Natural killer cell treated with Interleukin-12 subunit alpha and Interleukin-12 subunit beta and Interleukin-15 and Interleukin-18, amount 100 ng/mL, for 72 hours (primary cell): ENCODE measurements around the gene P2RY6. TPM values are rescaled to one million over a fixed set of nuclear protein-coding genes. Genes with fewer than 3 reads are reported as not detected.

Experiments used
- ATAC-seq, 2 donors: fragments of 150-1000 bp; cut with Tn5 transposase in 1 of 2; sonication (Bioruptor Pico), chemical (Tn5 transposase) in 1 of 2; 2 replicates each; pipeline ENCODE4 v1.10.0; 2021
- DNase-seq: peaks from one replicate; pipeline ENCODE4 v3.0.0; 2022; ENCODE audit warnings: low spot score
- H3K27ac Mint-ChIP-seq, 2 donors: 1 replicate in 1 of 2; 2 replicates in 1 of 2; pipeline ENCODE4 v1.8.0; 2022; ENCODE audit warnings: mixed read lengths in 2 of 2, mild to moderate bottlenecking in 1 of 2, moderate library complexity in 1 of 2
- H3K27me3 Mint-ChIP-seq, 2 donors: 1 replicate in 1 of 2; 2 replicates in 1 of 2; pipeline ENCODE4 v1.8.0; 2022; ENCODE audit warnings: mixed read lengths in 2 of 2
- H3K36me3 Mint-ChIP-seq: one replicate; pipeline ENCODE4 v1.8.0; 2022; ENCODE audit warnings: mixed read lengths
- H3K4me1 Mint-ChIP-seq, 2 donors: 1 replicate in 1 of 2; 2 replicates in 1 of 2; pipeline ENCODE4 v1.8.0; 2022; ENCODE audit warnings: low read depth in 2 of 2, mixed read lengths in 2 of 2, mild to moderate bottlenecking in 1 of 2
- H3K4me3 Mint-ChIP-seq: one replicate; pipeline ENCODE4 v1.8.0; 2022; ENCODE audit warnings: mixed read lengths
- H3K9me3 Mint-ChIP-seq: 2 replicates; pipeline ENCODE4 v1.8.0; 2022; ENCODE audit warnings: mixed read lengths
- total RNA-seq, 2 donors: library from RNA; stranded (reverse); gene quantifications; one replicate each; pipeline ENCODE4 v1.2.3, GENCODE V29; 2022

P2RY6 gene
- total RNA-seq, 2 donors from 2014 or later: not detected

DNA sequence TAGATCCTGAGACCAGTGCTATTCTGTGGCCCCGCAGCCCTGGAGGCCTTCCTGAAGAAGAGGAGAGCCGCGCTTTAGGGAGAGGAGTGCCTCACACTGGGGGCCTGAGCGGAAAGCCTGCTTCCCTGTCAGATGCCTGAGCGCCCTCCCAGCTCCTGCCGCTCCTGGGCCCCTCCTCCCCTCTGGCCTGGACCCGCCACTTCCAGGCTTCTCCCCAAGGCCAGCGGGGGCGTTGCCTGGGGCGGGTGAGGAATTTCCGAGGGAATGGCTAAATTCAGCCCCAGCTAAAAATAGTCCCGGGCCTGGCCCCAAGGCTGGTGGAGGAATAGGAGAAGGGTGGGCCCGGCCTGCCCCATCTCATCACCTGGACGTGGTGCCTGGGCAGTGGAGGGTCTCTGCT lies 51.3 kb downstream of the P2RY6 start:
- no peak for ATAC-seq

DNA sequence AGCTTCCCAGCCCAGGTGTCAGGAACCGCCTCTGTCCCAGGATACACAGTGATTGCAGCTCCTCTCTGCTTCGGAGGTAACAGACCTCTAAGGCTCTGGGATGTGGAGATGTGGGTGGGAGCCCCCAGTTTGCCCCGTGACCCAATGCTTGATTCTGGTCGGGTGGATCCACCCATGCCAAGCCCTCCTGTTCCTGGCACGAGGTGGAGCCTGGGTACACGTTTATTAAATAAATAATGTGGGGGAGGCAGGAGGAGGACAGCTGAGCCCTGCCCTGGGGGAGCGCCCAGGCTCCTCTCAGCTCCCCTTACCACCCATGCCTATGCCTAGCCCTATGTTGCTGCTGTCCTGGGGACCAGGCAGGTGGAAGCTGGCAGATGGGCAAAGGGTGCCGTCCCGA lies 52.0 kb downstream of the P2RY6 start:
- Mint-ChIP-seq H3K36me3 (no peaks in the 10 kb centered on the region), H3K4me3 (no peak overlapping the region), H3K27me3 (no peaks in the 10 kb centered on the region), H3K27ac (no peak overlapping the region), H3K9me3 (no peaks in the 10 kb centered on the region), H3K4me1 (peaks cover 0 to 9% of the 10 kb centered on the region in 2 donors)
- DNase-seq: no peak
- ATAC-seq: no peak

More for the DNA sequence above, 51.3 kb downstream of the P2RY6 start:
- H3K4me1 Mint-ChIP-seq: peaks cover 0 to 9% of the 10 kb centered on the region in 2 donors
- no peaks in the 10 kb centered on the region for H3K9me3 Mint-ChIP-seq
- DNase-seq: no peak
- no peaks in the 10 kb centered on the region for H3K36me3 Mint-ChIP-seq
- H3K27me3 Mint-ChIP-seq: no peaks in the 10 kb centered on the region
- no peak overlapping the region for H3K27ac Mint-ChIP-seq
- no peak overlapping the region for H3K4me3 Mint-ChIP-seq

DNA sequence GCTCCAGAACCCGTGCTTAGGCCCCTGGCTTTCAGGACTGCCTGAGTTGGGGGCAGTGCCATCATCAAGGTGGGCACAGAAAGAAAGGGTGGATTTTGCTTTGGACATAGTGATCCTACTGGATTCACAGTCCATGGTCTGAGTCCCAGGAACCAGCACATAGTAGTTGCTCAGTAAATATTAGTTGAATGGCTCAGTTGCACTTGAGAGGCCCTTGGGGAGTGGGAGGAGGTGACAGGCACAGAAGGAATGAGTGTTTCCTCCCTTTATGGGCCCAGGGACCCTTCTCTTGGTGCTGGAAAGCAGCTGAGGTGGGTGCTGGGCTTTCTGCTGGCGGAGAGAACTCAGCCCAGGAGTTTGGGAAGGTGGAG lies 52.5 kb downstream of the P2RY6 start:
- Mint-ChIP-seq H3K36me3 (no peaks in the 10 kb centered on the region), H3K4me1 (peaks cover 0 to 9% of the 10 kb centered on the region in 2 donors), H3K27ac (no peak overlapping the region), H3K27me3 (no peaks in the 10 kb centered on the region), H3K9me3 (no peaks in the 10 kb centered on the region), H3K4me3 (no peak overlapping the region)
- DNase-seq (no peak), ATAC-seq (no peak)

DNA sequence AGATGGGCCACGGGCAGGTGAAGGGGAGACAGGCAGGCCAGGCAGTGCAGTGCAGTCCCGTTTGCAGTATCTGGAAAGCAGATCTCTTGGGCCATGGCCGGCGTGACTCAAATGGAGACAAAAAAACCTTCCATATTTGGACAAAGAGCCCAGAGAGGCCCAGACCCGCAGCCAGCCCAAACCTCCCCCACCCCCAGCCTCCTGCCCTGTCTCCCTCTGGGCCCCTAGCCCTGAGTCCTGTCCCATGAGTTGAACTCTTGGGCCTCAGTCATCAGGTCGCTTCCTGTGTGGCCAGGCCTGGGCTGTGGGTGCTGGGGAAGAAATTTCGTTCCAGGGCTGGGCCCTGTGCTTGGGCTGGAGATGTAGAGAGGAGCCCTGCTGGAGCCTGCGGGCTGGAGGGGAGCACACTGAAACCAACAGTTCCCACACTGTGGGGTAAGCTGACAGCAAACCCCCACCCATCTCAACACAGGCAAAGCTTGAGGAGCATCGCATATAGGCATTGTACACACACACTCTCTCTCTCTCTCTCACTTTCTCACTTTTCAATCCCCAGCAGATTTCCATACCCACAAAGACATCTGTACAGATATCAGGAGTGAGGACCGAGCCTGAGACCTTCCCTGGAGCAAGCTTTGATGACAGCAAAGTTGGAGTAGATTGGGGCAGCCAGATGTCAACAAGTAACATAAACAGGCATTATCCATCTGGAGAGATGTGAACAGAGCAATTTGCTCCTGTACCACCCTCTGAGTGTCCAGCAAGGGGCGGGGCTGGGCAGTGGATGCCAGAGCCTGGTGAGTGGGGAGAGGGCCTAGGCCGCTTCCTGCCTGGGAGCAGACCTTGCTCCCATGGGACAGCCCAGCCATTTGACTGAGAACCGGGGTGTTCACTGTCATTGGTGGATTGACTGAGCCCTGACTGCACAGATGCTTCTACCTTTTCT lies 53.2 kb downstream of the P2RY6 start:
- H3K4me3 Mint-ChIP-seq: no peak overlapping the region
- ATAC-seq (peak in 1 of 2 donors; percentile 34), DNase-seq (no peak)
- H3K27me3 Mint-ChIP-seq: no peaks in the 10 kb centered on the region
- H3K36me3 Mint-ChIP-seq: no peaks in the 10 kb centered on the region
- no peak overlapping the region for H3K27ac Mint-ChIP-seq
- H3K4me1 Mint-ChIP-seq: peaks cover 0 to 9% of the 10 kb centered on the region in 2 donors
- no peaks in the 10 kb centered on the region for H3K9me3 Mint-ChIP-seq

- ATAC-seq: peak; percentile 66 to 68
These were observed 55.0 kb downstream of the P2RY6 start for GRCh38 chr11:73326929-73327811.

GRCh38 chr11:73327812-73328364 lies 55.8 kb downstream of the P2RY6 start:
- peaks cover 0 to 9% of the 10 kb centered on the region in 2 donors for H3K4me1 Mint-ChIP-seq
- ATAC-seq (no peak), DNase-seq (no peak)
- H3K27ac Mint-ChIP-seq: no peak overlapping the region
- H3K9me3 Mint-ChIP-seq: no peaks in the 10 kb centered on the region
- no peaks in the 10 kb centered on the region for H3K27me3 Mint-ChIP-seq
- H3K4me3 Mint-ChIP-seq: no peak overlapping the region
- no peaks in the 10 kb centered on the region for H3K36me3 Mint-ChIP-seq

More at GRCh38 chr11:73326929-73327811, 55.0 kb downstream of the P2RY6 start:
- Mint-ChIP-seq H3K9me3 (no peaks in the 10 kb centered on the region), H3K4me1 (peaks cover 0 to 9% of the 10 kb centered on the region in 2 donors), H3K27ac (no peak overlapping the region), H3K4me3 (no peak overlapping the region), H3K27me3 (no peaks in the 10 kb centered on the region), H3K36me3 (no peaks in the 10 kb centered on the region)
- DNase-seq: no peak

DNA sequence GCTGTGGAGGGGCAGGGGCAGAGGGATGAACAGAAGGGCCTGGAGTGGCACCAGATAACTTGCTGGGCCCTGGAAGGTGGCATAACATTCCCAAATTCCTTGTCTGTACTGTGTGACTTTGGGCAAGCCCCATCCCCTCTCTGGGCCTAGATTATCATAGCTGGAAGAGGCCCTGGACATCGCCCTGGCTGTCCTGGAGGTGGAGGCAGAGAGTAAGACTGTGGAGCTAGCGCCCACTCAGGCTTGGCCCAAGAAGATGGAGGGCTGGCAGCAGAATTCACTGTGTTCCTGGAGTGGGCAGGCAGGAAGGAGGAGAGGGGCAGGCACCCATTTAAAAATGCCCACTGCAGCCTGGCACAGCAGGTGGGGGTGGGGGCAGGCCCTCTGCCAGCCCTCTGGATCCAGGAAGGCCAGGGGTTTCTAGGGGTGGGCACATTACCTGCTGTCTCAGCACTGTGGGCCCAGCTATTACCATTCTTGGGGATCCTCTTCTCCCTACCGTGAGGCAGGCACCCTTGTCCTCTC lies 58.5 kb downstream of the P2RY6 start:
- DNase-seq: no peak
- no peaks in the 10 kb centered on the region for H3K9me3 Mint-ChIP-seq
- no peak overlapping the region for H3K4me3 Mint-ChIP-seq
- H3K27ac Mint-ChIP-seq: no peak overlapping the region
- H3K27me3 Mint-ChIP-seq: no peaks in the 10 kb centered on the region
- no peaks in the 10 kb centered on the region for H3K36me3 Mint-ChIP-seq
- peaks cover 0 to 9% of the 10 kb centered on the region in 2 donors for H3K4me1 Mint-ChIP-seq
- ATAC-seq: no peak

DNA sequence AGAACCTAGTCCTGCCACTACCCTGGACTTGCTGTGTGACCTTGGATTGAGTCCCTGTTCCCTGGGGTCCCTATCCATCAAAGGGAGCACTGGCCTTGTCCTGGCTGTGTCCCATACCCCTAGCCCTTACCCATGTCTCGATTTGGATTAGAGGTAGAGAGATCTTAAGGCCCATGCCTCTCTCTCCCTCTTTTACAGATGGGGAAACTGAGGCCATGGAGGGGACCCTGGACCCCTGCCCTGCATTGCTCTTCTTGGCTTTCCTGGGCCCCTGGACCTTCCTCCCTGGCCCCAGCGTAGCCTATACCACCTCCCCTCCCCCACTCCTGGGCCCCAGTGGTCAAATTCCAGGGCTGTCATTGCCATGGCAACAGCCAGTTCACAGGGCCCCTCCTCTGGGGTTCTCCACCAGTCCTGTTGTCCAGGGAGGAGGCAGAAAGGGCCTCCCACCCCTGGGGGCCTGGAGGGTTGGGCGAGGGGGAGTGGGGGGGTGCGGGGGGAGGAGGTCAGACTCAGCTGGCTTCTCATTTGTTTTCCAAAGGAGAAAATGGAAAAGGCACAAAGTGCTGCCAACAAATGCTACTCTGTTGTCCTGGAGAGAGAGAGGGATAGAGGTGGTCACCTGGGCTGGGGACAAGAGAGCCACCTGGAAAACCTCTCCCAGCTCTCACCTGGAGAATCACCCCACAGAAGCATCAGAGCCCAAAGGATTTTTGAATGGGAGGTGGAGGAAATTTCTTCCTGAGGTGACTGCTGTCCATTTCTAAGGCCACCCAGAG lies 59.2 kb downstream of the P2RY6 start:
- H3K4me1 Mint-ChIP-seq: peaks cover 0 to 11% of the 10 kb centered on the region in 2 donors
- DNase-seq (no peak), ATAC-seq (no peak)
- no peak overlapping the region for H3K4me3 Mint-ChIP-seq
- H3K36me3 Mint-ChIP-seq: no peaks in the 10 kb centered on the region
- H3K27me3 Mint-ChIP-seq: peaks cover 0 to 3% of the 10 kb centered on the region in 2 donors
- H3K27ac Mint-ChIP-seq: no peak overlapping the region
- no peaks in the 10 kb centered on the region for H3K9me3 Mint-ChIP-seq

DNA sequence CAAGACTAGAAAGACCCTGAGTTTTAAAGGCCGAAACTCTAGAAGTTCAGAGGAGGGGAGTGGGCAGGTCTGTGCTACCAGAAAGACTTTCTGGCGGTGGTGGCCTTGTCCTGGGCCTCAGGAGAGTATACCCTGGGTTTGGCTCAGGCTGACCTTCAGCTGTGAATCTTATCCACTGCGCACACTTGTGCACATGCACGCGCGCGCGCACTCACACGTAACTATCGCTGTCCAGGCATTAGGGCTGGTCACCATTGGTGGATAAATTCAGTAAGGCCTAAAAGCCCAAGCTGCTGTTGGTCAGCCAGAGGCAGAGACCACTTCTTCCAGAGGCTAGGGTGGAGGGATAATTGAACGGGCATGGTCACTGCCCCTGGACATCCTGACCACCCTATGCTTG lies 61.0 kb downstream of the P2RY6 start:
- no peaks in the 10 kb centered on the region for H3K36me3 Mint-ChIP-seq
- no peaks in the 10 kb centered on the region for H3K9me3 Mint-ChIP-seq
- DNase-seq (no peak), ATAC-seq (no peak)
- peaks cover 0 to 6% of the 10 kb centered on the region in 2 donors for H3K27me3 Mint-ChIP-seq
- no peak overlapping the region for H3K27ac Mint-ChIP-seq
- H3K4me1 Mint-ChIP-seq: peaks cover 0 to 2% of the 10 kb centered on the region in 2 donors
- no peak overlapping the region for H3K4me3 Mint-ChIP-seq

- Mint-ChIP-seq H3K27ac (no peak overlapping the region), H3K4me3 (no peak overlapping the region), H3K4me1 (peaks cover 0 to 2% of the 10 kb centered on the region in 2 donors), H3K9me3 (no peaks in the 10 kb centered on the region), H3K36me3 (no peaks in the 10 kb centered on the region), H3K27me3 (peaks cover 0 to 6% of the 10 kb centered on the region in 2 donors)
- no peak for DNase-seq
- ATAC-seq: no peak
These were observed 61.7 kb downstream of the P2RY6 start for GRCh38 chr11:73333640-73334383.

- H3K4me1 Mint-ChIP-seq: peaks cover 0 to 2% of the 10 kb centered on the region in 2 donors
- no peaks in the 10 kb centered on the region for H3K9me3 Mint-ChIP-seq
- DNase-seq (no peak), ATAC-seq (no peak)
- H3K4me3 Mint-ChIP-seq: no peak overlapping the region
- no peaks in the 10 kb centered on the region for H3K36me3 Mint-ChIP-seq
- no peak overlapping the region for H3K27ac Mint-ChIP-seq
- H3K27me3 Mint-ChIP-seq: peaks cover 0 to 6% of the 10 kb centered on the region in 2 donors
These were observed 62.5 kb downstream of the P2RY6 start for GRCh38 chr11:73334384-73335203.
